ENCODE measurements around the gene RASSF6.
"Not testable (repeated sequence)": the region's sequence is repeated elsewhere in the genome, so short reads cannot be mapped to it uniquely, and the experiment has no call there.

The RASSF6 gene, protein sequence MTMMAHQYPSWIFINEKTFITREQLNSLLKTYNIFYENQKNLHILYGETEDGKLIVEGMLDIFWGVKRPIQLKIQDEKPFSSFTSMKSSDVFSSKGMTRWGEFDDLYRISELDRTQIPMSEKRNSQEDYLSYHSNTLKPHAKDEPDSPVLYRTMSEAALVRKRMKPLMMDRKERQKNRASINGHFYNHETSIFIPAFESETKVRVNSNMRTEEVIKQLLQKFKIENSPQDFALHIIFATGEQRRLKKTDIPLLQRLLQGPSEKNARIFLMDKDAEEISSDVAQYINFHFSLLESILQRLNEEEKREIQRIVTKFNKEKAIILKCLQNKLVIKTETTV

GRCh38 chr4:73620115-73620792 is at the start of gene RASSF6:
TSS of gene RASSF6 (minus strand) at chr4:73620436. CDS start at chr4:73611795, 8,641 bp downstream.
- peak; percentile 69 for DNase-seq

- DNase-seq: no peak
Measured at GRCh38 chr4:73669410-73670183, 49.4 kb upstream of the RASSF6 start.

DNA sequence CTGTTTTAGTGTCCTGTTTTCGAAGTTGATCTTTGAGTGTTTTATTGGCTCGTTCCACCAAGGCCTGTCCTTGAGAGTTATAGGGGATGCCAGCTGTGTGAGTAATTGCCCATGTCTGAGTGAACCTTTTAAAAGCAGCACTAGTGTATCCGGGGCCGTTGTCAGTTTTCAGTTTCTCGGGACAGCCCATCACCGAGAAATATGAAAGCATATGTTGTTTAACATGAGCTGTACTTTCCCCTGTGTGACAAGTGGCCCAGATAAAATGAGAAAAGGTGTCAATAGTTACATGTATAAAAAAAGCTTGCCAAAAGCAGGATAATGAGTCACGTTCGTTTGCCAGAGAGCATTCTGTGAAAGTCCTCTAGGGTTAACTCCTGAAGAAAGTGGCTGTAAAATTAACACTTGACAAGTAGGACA is 48.6 kb upstream of the RASSF6 start:
- no peak for DNase-seq

- not testable (repeated sequence) for DNase-seq
Measured at GRCh38 chr4:73665924-73666323, 45.7 kb upstream of the RASSF6 start.

DNA sequence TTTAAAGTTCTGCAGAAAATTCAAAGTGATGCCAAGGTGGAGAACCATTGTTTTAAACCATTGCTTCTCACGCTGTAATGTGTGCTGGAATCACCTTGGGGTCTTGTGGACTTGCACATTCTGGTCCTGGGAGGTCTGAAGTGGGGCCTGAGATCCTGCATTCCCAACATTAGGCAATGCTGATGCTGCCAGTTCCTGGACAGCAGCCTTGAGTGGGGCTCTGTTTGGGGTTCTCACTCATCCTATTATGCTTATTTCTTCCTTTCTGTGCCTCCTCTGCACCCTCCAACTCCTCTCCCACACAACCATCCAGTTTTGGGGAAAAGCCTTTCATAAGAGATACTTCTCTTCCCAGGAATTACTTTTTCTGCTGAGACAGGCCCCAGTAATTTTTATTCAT is 44.2 kb upstream of the RASSF6 start:
- DNase-seq: no peak

DNA sequence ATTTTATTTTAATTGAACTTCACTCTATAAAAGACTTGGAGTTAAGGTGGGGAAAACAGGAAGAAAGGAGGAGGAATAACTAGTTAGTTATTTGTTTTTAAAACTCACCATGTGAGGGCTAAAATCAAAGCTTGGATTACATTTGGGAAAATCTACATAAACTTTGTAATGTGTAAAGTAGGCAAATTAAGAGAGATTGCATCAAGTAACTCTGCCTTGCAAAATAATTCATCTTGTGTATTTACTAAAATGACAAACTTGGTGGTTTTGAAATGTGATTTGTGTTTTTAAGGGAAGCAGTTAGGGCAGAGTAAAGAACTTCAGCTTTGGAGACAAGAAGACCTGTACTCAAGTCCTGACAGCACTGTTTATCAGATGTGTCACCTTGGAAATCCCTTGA is 43.3 kb upstream of the RASSF6 start:
- no peak for DNase-seq

GRCh38 chr4:73662709-73663546 is 42.7 kb upstream of the RASSF6 start:
- DNase-seq: peak; percentile 52

DNA sequence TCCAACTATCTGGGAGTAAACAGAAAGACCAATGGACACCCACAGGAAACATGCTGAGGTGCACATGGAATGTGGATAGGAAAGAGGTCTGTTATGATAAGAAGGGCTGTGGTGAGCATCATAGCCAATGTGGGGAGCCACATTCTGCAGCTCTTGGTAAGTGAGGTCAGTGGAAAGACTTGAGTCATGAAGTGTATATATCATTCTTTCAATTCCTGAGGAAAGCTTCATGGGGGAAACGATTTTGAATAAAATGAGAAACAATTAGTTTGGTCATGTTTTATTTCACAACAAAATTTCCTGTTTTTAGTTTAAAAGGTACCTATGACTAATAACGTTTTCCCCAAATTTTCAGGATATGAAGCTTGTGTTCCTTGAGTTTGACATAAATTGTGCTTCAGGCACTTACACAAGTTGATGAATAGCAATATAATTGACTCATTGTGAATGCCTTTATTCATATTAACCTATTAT is 41.4 kb upstream of the RASSF6 start:
- DNase-seq: no peak

GRCh38 chr4:73660808-73661207 is 40.6 kb upstream of the RASSF6 start:
- no peak for DNase-seq

DNA sequence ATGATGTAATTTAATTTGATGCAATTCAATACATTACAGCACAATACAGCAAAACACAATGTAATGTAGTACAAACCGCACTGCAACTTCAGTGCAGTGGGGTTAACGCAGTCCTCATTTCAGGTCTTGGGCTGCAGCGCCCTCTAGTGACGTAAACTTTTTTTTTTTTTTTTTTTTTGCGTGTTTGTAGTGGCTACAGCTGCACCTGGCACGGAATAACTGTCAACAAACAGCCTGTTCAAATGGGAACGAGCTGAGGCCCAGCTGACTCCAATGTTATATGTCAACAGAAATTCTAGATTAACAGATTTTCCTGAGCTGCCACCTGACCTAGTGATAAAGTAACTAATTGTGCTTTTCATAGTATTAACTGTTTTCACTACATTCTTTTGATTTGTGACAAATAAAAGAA is 33.5 kb upstream of the RASSF6 start:
- peak; percentile 77 for DNase-seq

GRCh38 chr4:73650250-73650649 is 30.0 kb upstream of the RASSF6 start:
- no peak for DNase-seq

DNA sequence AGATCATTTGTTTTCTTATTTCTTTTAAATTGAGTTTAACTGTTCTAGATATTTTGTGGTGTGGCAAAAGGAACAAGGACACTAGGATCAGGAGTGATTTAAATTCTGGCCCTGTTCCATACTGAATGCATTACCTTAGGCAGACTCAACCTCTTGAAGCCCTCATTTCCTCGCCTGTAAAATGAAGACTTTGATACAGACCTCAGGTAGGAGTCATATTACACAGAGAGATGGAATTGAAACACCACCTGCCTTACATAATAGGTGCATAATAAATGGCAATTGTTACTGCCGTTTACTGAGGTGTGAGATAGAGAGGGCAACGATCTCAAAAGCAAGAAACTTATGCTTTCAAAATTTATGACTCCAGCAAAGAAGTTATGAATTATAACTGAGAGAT is 28.2 kb upstream of the RASSF6 start:
- peak; percentile 87 for DNase-seq

DNA sequence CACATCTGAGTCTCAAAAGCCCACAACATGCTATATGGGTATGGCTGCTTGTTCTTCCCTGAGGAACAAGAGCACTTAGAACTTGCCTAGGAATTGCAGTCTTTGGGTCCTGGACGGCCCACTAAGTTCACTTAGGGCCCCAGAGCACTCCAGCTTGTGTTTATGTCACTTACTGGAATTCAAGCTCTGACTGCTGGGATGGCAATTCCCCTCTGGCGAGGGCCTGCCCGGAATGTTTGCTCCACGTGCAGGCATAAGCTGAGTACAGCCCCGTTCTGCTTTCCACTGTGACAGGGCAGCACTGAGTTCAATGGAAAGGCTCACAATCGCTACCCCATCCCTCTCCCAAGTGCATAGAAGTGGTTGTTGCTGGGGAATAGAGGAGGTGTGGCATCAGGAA is 25.9 kb upstream of the RASSF6 start:
- DNase-seq: no peak

DNA sequence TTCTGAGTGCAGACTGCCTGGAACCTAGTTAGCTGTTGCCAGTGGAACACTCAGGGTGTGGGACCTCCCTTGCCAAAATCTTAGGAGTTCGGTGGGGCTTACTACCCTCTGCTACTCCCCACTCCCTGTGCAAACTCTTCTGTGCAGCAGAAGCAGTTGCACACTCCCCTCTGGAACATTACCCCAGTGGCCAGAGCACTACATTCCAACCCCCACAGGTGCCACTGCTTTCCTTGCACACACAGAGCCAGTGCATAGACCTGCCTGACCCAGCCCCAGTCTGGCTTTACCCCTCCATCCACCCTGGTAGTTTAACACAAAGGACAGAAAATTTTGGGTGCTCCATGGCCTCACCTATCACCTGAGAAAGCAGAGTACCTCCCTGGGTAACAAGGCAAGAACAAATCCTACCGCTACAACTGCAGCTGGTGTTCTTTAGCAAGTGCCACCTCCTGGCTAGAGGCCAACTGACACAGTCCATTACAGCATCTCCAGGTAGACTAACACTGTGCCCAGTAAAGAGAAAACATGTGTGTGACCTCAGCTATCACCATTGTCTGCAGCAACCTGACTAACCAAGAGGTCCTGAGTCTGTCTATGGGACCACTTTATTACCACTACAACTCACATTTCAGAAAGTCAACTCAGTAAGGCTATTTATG is 11.5 kb upstream of the RASSF6 start:
- DNase-seq: no peak

DNA sequence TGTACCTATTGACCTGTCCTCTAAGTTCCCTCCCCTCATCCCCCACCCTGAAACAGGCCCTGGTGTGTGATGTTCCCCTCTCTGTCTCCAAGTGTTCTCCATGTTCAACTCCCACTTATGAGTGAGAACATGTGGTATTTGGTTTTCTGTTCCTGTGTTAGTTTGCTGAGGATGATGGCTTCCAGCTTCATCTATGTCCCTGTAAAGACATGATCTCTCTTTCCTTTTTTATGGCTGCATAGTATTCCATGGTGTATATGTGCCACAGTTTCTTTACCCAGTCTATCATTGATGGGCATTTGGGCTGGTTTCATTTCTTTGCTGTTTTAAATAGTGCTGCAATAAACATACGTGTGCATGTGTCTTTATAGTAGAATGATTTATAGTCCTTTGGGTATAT is 8.6 kb upstream of the RASSF6 start:
- DNase-seq: not testable (repeated sequence)

- DNase-seq: no peak
Measured at GRCh38 chr4:73621357-73621756, 1.1 kb upstream of the RASSF6 start.

- DNase-seq: no peak
Measured at GRCh38 chr4:73619346-73619745, 890 bp downstream of the RASSF6 start.

DNA sequence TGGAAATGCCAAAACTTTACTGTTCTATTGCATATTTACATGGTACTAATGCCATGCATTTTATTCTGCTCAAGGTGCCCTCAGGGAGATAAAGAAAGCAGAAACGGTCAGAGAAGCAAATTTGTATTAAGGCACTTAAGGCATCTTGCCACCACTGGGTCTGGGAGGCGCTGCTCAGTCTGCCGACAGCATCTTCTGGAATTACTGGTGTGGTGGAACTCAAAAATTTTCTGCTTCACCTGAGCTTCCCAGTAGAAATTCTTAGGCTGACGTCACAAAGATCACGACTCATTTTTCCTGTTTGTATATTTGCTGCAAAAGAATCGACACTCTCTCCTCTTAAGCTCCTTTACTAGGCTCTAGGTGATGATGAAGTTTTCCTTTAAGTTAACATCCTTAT is 3.0 kb downstream of the RASSF6 start:
- DNase-seq: no peak

GRCh38 chr4:73615613-73616012 is 4.6 kb downstream of the RASSF6 start:
- DNase-seq: no peak

- no peak for DNase-seq
Measured at GRCh38 chr4:73614311-73614867, 5.8 kb downstream of the RASSF6 start.

- DNase-seq: no peak
Measured at GRCh38 chr4:73613130-73613529, 7.1 kb downstream of the RASSF6 start.

DNA sequence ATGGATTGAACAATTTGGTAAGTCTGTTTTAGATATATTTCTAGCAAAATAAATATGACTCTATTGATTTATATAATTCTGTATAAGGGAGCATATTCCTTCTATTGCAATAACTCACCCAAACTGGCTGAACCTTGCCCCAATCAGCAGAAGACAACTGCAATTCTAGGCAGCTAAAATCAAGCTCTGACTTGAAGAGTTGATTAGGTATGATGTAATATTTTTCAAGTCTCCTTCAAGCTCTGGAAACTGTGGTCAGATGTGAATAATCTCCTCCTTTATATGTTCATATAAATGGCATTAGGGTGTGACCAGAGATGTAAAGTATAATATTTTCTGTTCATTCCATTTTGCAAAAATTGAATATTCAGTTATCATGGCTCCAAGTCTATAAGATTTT is 8.2 kb downstream of the RASSF6 start:
- no peak for DNase-seq
